Glutamatergic neuron (in vitro differentiated cells): ENCODE measurements around the gene IL17RD. TPM values are rescaled to one million over a fixed set of nuclear protein-coding genes. Genes with fewer than 3 reads are reported as not detected.

Source experiments
- DNase-seq: peaks from one replicate; pipeline ENCODE4 v3.0.0; 2022
- H3K27ac Mint-ChIP-seq: one replicate; pipeline ENCODE4 v1.8.0; 2020; ENCODE audit warnings: mild to moderate bottlenecking, mixed read lengths, inconsistent platforms; ENCODE audit not compliant: unreplicated experiment
- H3K27me3 Mint-ChIP-seq: one replicate; pipeline ENCODE4 v1.8.0; 2020; ENCODE audit warnings: mild to moderate bottlenecking, moderate library complexity, mixed read lengths, inconsistent platforms; ENCODE audit not compliant: unreplicated experiment
- H3K36me3 Mint-ChIP-seq: one replicate; pipeline ENCODE4 v1.8.0; 2020; ENCODE audit warnings: mild to moderate bottlenecking, mixed read lengths, inconsistent platforms; ENCODE audit not compliant: unreplicated experiment
- H3K4me1 Mint-ChIP-seq: one replicate; pipeline ENCODE4 v1.8.0; 2020; ENCODE audit warnings: mild to moderate bottlenecking, low read depth, mixed read lengths, inconsistent platforms; ENCODE audit not compliant: unreplicated experiment
- H3K4me3 Mint-ChIP-seq: one replicate; pipeline ENCODE4 v1.8.0; 2020; ENCODE audit warnings: mild to moderate bottlenecking, mixed read lengths, inconsistent platforms; ENCODE audit not compliant: unreplicated experiment
- H3K9me3 Mint-ChIP-seq: one replicate; pipeline ENCODE4 v1.8.0; 2020; ENCODE audit warnings: mild to moderate bottlenecking, moderate library complexity, mixed read lengths, inconsistent platforms; ENCODE audit not compliant: unreplicated experiment
- total RNA-seq: library from RNA; stranded (reverse); fragmentation: NEBNext Ultra II Directional; extraction: Animal tissue kit (Norgen Biotek cat#: 25700); gene quantifications from one replicate; pipeline ENCODE4 v1.2.1, GENCODE V29; 2021; ENCODE audit not compliant: unreplicated experiment
- TF ChIP-seq, protein P1 (sequence below): fragments of 200-600 bp; sonication (generic); IDR thresholded peaks from one replicate; pipeline ENCODE4 v1.5.0; 2021; ENCODE audit not compliant: partially characterized antibody, unreplicated experiment

Gene IL17RD
- total RNA-seq, 1 donor from 2014 or later, result 31.1 TPM

DNA sequence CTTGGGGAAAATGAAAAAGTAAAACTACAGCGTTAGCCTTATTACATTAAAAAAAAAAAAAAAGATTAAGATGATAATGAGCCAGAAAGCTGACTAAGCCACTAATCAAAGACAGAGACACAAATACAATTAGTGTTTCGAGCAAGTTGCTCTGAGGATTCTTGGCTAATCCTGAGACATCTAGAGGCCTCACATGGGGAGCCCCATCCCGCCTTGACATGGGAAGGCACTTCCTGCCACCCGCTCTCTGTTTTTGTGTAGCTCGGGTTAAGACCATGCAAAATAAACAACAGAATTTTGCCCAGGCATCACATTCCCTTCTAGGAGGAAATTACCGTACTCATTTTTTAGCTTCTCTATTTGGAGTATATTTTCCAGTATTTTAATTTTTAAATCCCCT, 19.4 kb upstream of the IL17RD start:
- TF ChIP-seq, protein P1, sequence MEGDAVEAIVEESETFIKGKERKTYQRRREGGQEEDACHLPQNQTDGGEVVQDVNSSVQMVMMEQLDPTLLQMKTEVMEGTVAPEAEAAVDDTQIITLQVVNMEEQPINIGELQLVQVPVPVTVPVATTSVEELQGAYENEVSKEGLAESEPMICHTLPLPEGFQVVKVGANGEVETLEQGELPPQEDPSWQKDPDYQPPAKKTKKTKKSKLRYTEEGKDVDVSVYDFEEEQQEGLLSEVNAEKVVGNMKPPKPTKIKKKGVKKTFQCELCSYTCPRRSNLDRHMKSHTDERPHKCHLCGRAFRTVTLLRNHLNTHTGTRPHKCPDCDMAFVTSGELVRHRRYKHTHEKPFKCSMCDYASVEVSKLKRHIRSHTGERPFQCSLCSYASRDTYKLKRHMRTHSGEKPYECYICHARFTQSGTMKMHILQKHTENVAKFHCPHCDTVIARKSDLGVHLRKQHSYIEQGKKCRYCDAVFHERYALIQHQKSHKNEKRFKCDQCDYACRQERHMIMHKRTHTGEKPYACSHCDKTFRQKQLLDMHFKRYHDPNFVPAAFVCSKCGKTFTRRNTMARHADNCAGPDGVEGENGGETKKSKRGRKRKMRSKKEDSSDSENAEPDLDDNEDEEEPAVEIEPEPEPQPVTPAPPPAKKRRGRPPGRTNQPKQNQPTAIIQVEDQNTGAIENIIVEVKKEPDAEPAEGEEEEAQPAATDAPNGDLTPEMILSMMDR, result no peak
- no peak overlapping the region for H3K4me3 Mint-ChIP-seq
- no peak overlapping the region for H3K27ac Mint-ChIP-seq
- H3K4me1 Mint-ChIP-seq, result no peaks in the 10 kb centered on the region
- no peak for DNase-seq
- H3K9me3 Mint-ChIP-seq, result no peaks in the 10 kb centered on the region
- no peaks in the 10 kb centered on the region for H3K36me3 Mint-ChIP-seq
- H3K27me3 Mint-ChIP-seq, result peaks cover 1% of the 10 kb centered on the region

DNA sequence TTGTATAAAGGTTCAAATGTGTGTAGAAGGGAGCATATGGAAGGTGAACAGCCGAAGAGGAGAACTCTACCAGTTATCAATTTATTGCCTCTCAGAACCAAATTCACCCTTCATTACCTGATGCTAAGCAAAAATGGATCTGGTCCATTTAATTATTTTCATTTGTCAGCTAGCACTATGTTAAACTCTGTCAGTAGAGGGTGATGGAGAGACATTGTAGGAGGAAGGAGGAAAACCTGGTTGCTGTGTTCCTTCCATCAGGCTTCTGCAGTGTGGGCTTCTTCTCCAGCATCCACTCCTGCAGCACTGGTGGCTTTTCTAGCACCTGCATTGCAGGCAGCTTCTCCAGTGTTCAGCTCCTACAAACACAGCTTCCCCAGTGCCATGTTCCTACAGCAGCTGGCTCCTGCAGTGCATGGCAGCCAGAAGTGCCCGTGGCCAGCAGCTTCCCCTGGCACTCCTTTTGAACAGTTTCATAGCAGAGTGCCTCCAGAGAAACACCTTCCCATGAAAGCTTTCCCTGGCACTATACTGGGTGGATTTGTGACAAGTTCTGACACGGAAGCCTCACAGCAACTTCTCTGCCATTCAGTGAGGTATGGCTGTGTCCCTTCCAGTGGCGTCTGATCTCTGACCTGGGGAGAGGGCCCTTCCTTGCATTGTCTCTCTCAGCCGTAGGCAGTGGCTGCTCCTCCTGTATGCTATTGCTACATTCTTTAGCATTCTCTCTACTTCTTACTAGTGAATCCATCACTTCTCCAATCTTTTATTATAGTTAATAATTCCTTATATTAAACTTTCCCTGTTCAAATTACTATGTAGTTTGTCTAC, 14.6 kb upstream of the IL17RD start:
- no peak for DNase-seq
- H3K4me3 Mint-ChIP-seq, result no peak overlapping the region
- H3K36me3 Mint-ChIP-seq, result no peaks in the 10 kb centered on the region
- H3K27ac Mint-ChIP-seq, result no peak overlapping the region
- TF ChIP-seq, protein P1, result no peak
- no peaks in the 10 kb centered on the region for H3K4me1 Mint-ChIP-seq
- no peaks in the 10 kb centered on the region for H3K9me3 Mint-ChIP-seq
- H3K27me3 Mint-ChIP-seq, result peaks cover 1% of the 10 kb centered on the region

DNA sequence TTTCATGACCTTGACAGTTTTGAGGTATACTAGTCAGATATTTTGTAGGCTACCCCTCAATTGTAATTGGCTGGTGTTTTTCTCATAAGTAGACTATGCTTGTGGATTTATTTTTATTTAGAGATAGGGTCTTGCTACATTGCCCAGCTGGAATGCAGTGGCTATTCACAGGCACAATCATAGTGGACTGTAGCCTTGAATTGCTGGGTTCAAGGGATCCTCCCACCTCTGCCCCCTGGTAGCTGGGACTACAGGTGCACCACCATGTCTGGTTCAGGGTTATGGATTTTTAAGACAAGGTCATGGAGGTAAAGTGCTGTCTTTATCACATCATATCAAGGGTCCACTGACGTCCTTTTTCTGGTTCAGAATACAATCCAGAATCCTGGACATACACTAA, 10.9 kb upstream of the IL17RD start:
- H3K27ac Mint-ChIP-seq, result no peak overlapping the region
- H3K4me1 Mint-ChIP-seq, result no peaks in the 10 kb centered on the region
- H3K9me3 Mint-ChIP-seq, result no peaks in the 10 kb centered on the region
- TF ChIP-seq, protein P1, result no peak
- H3K27me3 Mint-ChIP-seq, result no peaks in the 10 kb centered on the region
- DNase-seq, result no peak
- H3K36me3 Mint-ChIP-seq, result no peaks in the 10 kb centered on the region
- H3K4me3 Mint-ChIP-seq, result no peak overlapping the region

DNA sequence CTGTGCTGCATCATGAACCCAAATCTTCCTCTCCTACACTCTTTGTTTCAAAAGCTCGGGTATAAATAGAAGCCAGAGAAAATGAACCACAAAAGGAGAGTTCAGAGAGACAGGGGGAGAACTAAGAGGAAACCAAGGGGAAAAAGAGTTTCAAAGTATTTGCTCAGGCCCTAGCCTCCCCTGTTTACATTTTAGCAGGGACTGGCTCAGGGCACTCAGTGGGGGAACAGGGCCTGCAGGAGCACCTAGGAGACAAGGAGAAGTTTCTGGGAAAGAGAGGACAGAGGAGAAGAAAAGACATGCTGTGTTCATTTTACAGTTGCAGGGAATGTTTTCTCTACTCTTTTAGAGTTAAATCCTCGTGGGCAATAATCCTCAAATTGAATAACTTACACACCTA, 8.5 kb upstream of the IL17RD start:
- H3K27me3 Mint-ChIP-seq, result no peaks in the 10 kb centered on the region
- H3K4me1 Mint-ChIP-seq, result peaks cover 2% of the 10 kb centered on the region
- TF ChIP-seq, protein P1, result no peak
- no peak overlapping the region for H3K27ac Mint-ChIP-seq
- DNase-seq, result no peak
- H3K9me3 Mint-ChIP-seq, result no peaks in the 10 kb centered on the region
- no peaks in the 10 kb centered on the region for H3K36me3 Mint-ChIP-seq
- no peak overlapping the region for H3K4me3 Mint-ChIP-seq

DNA sequence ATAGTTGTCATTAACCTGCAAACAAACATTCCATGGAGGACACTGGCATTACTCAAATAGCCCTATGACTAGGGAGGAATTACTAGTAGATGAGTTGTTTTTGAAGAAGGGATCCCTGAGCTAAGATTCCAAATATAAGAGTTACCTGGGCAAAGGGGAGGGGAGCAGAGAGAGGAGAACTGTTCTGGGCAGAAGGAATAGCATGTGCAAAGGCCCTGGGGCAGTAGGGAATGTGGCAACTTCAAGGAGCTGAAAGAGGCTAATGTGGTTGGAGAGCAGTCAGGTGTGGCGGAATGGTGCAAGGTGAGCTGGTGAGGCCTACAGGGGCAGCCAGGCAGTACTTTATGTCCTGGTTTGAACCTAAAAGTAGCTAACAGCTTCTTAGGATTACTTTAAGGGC, 5.8 kb upstream of the IL17RD start:
- DNase-seq, result no peak
- no peaks in the 10 kb centered on the region for H3K36me3 Mint-ChIP-seq
- no peak overlapping the region for H3K27ac Mint-ChIP-seq
- peaks cover 4% of the 10 kb centered on the region for H3K27me3 Mint-ChIP-seq
- no peak overlapping the region for H3K4me3 Mint-ChIP-seq
- H3K4me1 Mint-ChIP-seq, result peaks cover 2% of the 10 kb centered on the region
- TF ChIP-seq, protein P1, result no peak
- no peaks in the 10 kb centered on the region for H3K9me3 Mint-ChIP-seq
